Psoas muscle (tissue), 8 donors: ENCODE measurements around the gene TSHZ2. TPM values are rescaled to one million over a fixed set of nuclear protein-coding genes. Genes with fewer than 3 reads are reported as not detected.

Experiments used
- ATAC-seq, 4 donors: fragments of 200-7000 bp; cut with Tn5 transposase; one replicate each; pipeline ENCODE4 v1.9.1; 2020; ENCODE audit warnings: moderate library complexity in 3 of 4, mild to moderate bottlenecking in 2 of 4
- DNase-seq, 2 donors: peaks; one replicate each; pipeline ENCODE4 v3.0.0-alpha.2; 2020
- H3K27ac ChIP-seq: fragments of 200-600 bp; one replicate; pipeline ENCODE4 v1.8.0; 2022
- H3K27me3 ChIP-seq, 3 donors: fragments of 200-600 bp in 1 of 3; one replicate each; pipeline versions ENCODE4 v1.6.1 to v1.8.0; 2013 to 2022; ENCODE audit warnings: low read length in 2 of 3, mild to moderate bottlenecking in 2 of 3, moderate library complexity in 1 of 3; ENCODE audit not compliant: insufficient read depth in 3 of 3
- H3K36me3 ChIP-seq, 2 donors: fragments of 200-600 bp in 1 of 2; one replicate each; pipeline versions ENCODE4 v1.6.1 to v1.8.0; 2013 to 2022; ENCODE audit warnings: low read depth in 1 of 2, mild to moderate bottlenecking in 1 of 2, moderate library complexity in 1 of 2; ENCODE audit not compliant: insufficient read depth in 1 of 2
- H3K4me1 ChIP-seq: fragments of 200-600 bp; one replicate; pipeline ENCODE4 v1.8.0; 2022
- H3K4me3 ChIP-seq: fragments of 200-600 bp; one replicate; pipeline ENCODE4 v1.8.0; 2022; ENCODE audit warnings: mild to moderate bottlenecking
- H3K9me3 ChIP-seq: fragments of 200-600 bp; one replicate; pipeline ENCODE4 v1.8.0; 2022
- CTCF ChIP-seq: fragments of 200-600 bp; IDR thresholded peaks from one replicate; pipeline ENCODE4 v1.8.0; 2022; ENCODE audit warnings: antibody characterized with exemption
- WGBS, 3 donors: extraction: QIAGEN DNeasy Blood & Tissue Kit; methylation state at CpG; one replicate each; pipeline versions ENCODE4 v1.1.6 to v1.1.7; 2013; 5-methylcytosine and 5-hydroxymethylcytosine counted together
- intact Hi-C, 2 donors: fragments of 100-400 bp; cut with DNase I; formaldehyde crosslinking; loops; one replicate each; pipeline versions ENCODE4 v1.11.0 to v1.14.2; 2022
- polyA plus RNA-seq, 3 donors: library from polyadenylated mRNA; stranded (reverse); fragments of 200-250 nt; gene quantifications; one replicate each; pipeline ENCODE4 v1.2.3, GENCODE V29; 2013
- total RNA-seq, 4 donors: library from RNA; stranded (reverse); fragmentation: NEBNext Ultra II Directional in 2 of 4; extraction: Animal tissue kit (Norgen Biotek cat#: 25700) in 2 of 4; gene quantifications; one replicate each; pipeline versions ENCODE4 v1.2.1 to v1.2.4, GENCODE V29; 2021 to 2023
- donor health status: healthy with polysubstance abuse.
- donor health status: DM: no; HTN: no; CAD: no; lungs with moderate emphysema.
- donor health status: Bipolar disorder and iron deficiency.
- donor health status: healthy.
- donor health status: DM: yes; HTN: yes; CAD: no.
- donor health status: DM: no; HTN: no; CAD: no.
- donor health status: DM: no; HTN: no; CAD: no.
- donor health status: DM: yes; HTN: yes; CAD: no.

The TSHZ2 gene
- total and polyA plus RNA-seq, 7 donors, result 0.39 to 7.5 (median 1.9) TPM

- Histone ChIP-seq H3K9me3 (peaks cover 10% of the 10 kb centered on the region), H3K27me3 (peaks cover 0 to 3% (median 0%) of the 10 kb centered on the region in 3 donors), H3K4me1 (no peaks in the 10 kb centered on the region), H3K27ac (no peak overlapping the region), H3K36me3 (no peaks in the 10 kb centered on the region), H3K4me3 (no peak overlapping the region)
- intact Hi-C loops, result no loop called here
- 80 to 83% (median 80%) methylated on average over 6 of the region's 6 CpGs for WGBS, 3 donors
- no peak for ATAC-seq
- TF ChIP-seq CTCF, result no peak
- DNase-seq, result no peak
Measured at GRCh38 chr20:53352727-53353440, 380.7 kb downstream of the TSHZ2 start.

- no peak overlapping the region for H3K4me3 ChIP-seq
- H3K9me3 ChIP-seq, result peaks cover 10% of the 10 kb centered on the region
- no peak for DNase-seq
- no peak for TF ChIP-seq CTCF
- H3K27me3 ChIP-seq, result peaks cover 0 to 3% (median 0%) of the 10 kb centered on the region in 3 donors
- no peaks in the 10 kb centered on the region for H3K36me3 ChIP-seq
- intact Hi-C loops, result no loop called here
- H3K4me1 ChIP-seq, result no peaks in the 10 kb centered on the region
- WGBS, 3 donors, result 82 to 94% (median 83%) methylated on average over 1 of the region's 1 CpG
- no peak for ATAC-seq
- H3K27ac ChIP-seq, result no peak overlapping the region
Measured at GRCh38 chr20:53354314-53354713, 382.2 kb downstream of the TSHZ2 start.

- Histone ChIP-seq H3K4me3 (no peak overlapping the region), H3K4me1 (no peaks in the 10 kb centered on the region), H3K36me3 (no peaks in the 10 kb centered on the region), H3K27ac (no peak overlapping the region), H3K9me3 (peaks cover 4% of the 10 kb centered on the region), H3K27me3 (peaks cover 0 to 3% (median 0%) of the 10 kb centered on the region in 3 donors)
- no peak for TF ChIP-seq CTCF
- no peak for ATAC-seq
- intact Hi-C loops, result no loop called here
- 76 to 82% (median 81%) methylated on average over 2 of the region's 2 CpGs for WGBS, 3 donors
- no peak for DNase-seq
Measured at GRCh38 chr20:53355790-53356189, 383.6 kb downstream of the TSHZ2 start.

- Histone ChIP-seq H3K4me3 (no peak overlapping the region), H3K4me1 (no peaks in the 10 kb centered on the region), H3K27me3 (peaks cover 0 to 2% (median 1%) of the 10 kb centered on the region in 3 donors), H3K36me3 (no peaks in the 10 kb centered on the region), H3K9me3 (peaks cover 4% of the 10 kb centered on the region), H3K27ac (no peak overlapping the region)
- WGBS, 3 donors, result 52 to 61% (median 57%) methylated on average over 7 of the region's 7 CpGs
- intact Hi-C loops, result no loop called here
- ATAC-seq (no peak), DNase-seq (no peak)
- no peak for TF ChIP-seq CTCF
Measured at GRCh38 chr20:53359425-53359824, 387.3 kb downstream of the TSHZ2 start.

GRCh38 chr20:53360852-53361251 is 388.7 kb downstream of the TSHZ2 start:
- 65 to 78% (median 68%) methylated on average over 6 of the region's 6 CpGs for WGBS, 3 donors
- peaks cover 0 to 2% (median 0%) of the 10 kb centered on the region in 3 donors for H3K27me3 ChIP-seq
- H3K36me3 ChIP-seq, result no peaks in the 10 kb centered on the region
- no peak for TF ChIP-seq CTCF
- H3K4me1 ChIP-seq, result no peaks in the 10 kb centered on the region
- intact Hi-C loops, result no loop called here
- ATAC-seq (no peak), DNase-seq (no peak)
- no peak overlapping the region for H3K27ac ChIP-seq
- H3K9me3 ChIP-seq, result peaks cover 1% of the 10 kb centered on the region
- no peak overlapping the region for H3K4me3 ChIP-seq
